HL-60 (cell line): ENCODE results near the gene ERICH6.

Source experiments
- DNase-seq, 2 experiments: peaks; one replicate each; pipeline ENCODE4 v3.0.0-alpha.2; 2010 to 2020; ENCODE audit warnings: low read depth in 1 of 2, low spot score in 1 of 2
- H3K27ac ChIP-seq: fragments of 250-450 bp; sonication (Bioruptor Pico); replicated peaks from 2 replicates; pipeline ENCODE4 v1.5.1; 2020; ENCODE audit warnings: mild to moderate bottlenecking, moderate library complexity
- H3K27me3 ChIP-seq: fragments of 250-450 bp; sonication (Bioruptor Pico); 2 replicates; pipeline ENCODE4 v1.5.1; 2021; ENCODE audit warnings: mild to moderate bottlenecking, moderate library complexity; ENCODE audit not compliant: insufficient read depth, poor library complexity, severe bottlenecking
- H3K4me3 ChIP-seq: replicated peaks from 2 replicates; pipeline ENCODE4 v1.5.1; 2011; ENCODE audit warnings: mild to moderate bottlenecking, control low read depth, low read length; ENCODE audit not compliant: insufficient read depth
- GABPA ChIP-seq: IDR thresholded peaks from 2 replicates; pipeline ENCODE4 v1.6.1; 2012; ENCODE audit warnings: low read depth
- POLR2AphosphoS5 ChIP-seq: IDR thresholded peaks from 2 replicates; pipeline ENCODE4 v1.6.1; 2012; ENCODE audit warnings: low read depth
- SPI1 ChIP-seq: IDR thresholded peaks from 2 replicates; pipeline ENCODE4 v1.6.1; 2012; ENCODE audit warnings: low read depth, mild to moderate bottlenecking, borderline replicate concordance
- TF ChIP-seq, protein P1 (sequence below): IDR thresholded peaks from 2 replicates; pipeline ENCODE4 v1.6.1; 2012; ENCODE audit warnings: low read depth; ENCODE audit not compliant: insufficient replicate concordance
- TF ChIP-seq, protein P2 (sequence below): IDR thresholded peaks from one replicate; pipeline ENCODE4 v1.5.1; 2011; ENCODE audit warnings: low read length, control low read depth, inconsistent platforms; ENCODE audit not compliant: insufficient read depth

ERICH6 gene

DNA sequence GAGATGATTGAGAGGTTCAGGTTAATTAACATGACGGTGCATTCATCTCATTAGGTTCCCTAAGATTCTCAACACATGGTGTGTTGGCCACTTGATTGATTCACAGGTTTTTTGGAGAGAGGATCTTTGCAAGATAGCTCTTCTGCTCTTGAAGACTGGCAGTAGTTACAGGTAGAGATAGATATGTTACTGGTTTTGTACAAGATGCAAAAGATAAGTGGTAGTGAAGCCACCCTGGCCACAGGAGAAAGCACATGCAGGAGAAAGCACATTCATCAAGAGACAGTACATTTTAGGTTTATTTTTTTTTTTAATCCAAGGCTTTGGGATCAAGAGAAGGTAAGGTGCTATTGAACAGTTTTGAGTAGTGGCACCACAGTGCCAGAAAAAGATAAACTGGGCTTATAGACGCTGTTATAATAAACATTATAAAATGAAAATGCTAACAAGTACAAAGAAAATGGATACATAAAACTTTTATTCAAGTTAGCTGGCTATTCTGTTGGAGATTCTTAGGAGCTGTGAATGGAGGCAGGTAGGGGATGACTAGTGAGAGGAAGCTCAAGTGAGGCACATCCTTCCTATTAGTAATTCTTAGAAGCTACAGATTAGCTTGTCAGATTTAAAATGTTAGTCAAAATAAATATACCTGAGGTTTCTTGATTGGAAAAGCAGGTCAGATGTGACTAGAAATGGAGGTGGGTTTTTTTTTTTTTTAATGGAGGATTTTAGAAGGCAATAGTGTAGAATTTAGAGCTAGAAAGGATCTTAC, 89.8 kb downstream of the ERICH6 start:
- H3K27ac ChIP-seq, result no peak overlapping the region
- no peak for DNase-seq
- H3K27me3 ChIP-seq, result no peaks in the 10 kb centered on the region
- TF ChIP-seq GABPA (no peak), POLR2AphosphoS5 (no peak)
- no peak overlapping the region for H3K4me3 ChIP-seq

DNA sequence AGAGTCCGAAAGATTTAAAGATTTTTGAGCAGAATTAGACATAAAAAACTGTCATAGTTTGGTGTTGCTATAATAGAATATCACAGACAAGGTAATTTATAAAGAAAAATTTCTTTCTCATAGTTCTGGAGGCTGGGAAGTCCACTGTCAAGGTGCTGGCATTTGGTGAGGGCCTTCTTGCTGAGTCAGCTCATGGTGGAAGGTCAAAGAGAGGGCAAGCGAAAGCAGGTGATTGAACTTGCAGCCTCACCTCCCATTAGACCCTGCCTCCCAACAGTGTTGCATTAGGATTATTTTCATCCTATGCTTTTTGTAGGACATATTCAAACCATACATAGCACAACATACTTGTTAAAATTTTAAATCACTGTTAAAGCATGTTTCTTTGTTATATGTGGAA, 90.7 kb downstream of the ERICH6 start:
- no peak overlapping the region for H3K27ac ChIP-seq
- no peak for TF ChIP-seq POLR2AphosphoS5
- no peak for DNase-seq
- H3K4me3 ChIP-seq, result no peak overlapping the region
- no peaks in the 10 kb centered on the region for H3K27me3 ChIP-seq

DNA sequence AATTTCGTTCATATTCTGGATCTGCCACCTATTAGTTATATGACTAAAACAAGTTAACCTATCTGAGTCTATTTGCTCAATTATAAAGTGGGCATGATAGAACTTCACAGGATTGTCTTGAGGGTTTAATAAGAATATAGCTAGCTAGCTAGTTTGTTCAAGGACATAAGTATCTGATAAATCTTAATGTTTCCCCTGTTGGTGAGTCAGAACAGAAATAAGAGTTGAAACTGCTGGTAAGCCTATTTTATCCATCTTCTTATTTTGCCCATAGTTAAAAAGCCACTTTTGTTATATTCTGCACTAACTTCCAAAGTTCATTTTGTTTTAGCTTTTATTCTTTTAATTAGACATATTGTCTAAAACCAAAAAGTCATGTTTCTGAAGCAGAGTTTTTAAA, 91.2 kb downstream of the ERICH6 start:
- DNase-seq, result no peak
- Histone ChIP-seq H3K27me3 (no peaks in the 10 kb centered on the region), H3K4me3 (no peak overlapping the region), H3K27ac (0 out of 2 replicates have a peak overlapping the region, but pooled peaks have one; percentile 3)
- TF ChIP-seq GABPA (no peak), SPI1 (no peak), POLR2AphosphoS5 (no peak)
- TF ChIP-seq, protein P1, sequence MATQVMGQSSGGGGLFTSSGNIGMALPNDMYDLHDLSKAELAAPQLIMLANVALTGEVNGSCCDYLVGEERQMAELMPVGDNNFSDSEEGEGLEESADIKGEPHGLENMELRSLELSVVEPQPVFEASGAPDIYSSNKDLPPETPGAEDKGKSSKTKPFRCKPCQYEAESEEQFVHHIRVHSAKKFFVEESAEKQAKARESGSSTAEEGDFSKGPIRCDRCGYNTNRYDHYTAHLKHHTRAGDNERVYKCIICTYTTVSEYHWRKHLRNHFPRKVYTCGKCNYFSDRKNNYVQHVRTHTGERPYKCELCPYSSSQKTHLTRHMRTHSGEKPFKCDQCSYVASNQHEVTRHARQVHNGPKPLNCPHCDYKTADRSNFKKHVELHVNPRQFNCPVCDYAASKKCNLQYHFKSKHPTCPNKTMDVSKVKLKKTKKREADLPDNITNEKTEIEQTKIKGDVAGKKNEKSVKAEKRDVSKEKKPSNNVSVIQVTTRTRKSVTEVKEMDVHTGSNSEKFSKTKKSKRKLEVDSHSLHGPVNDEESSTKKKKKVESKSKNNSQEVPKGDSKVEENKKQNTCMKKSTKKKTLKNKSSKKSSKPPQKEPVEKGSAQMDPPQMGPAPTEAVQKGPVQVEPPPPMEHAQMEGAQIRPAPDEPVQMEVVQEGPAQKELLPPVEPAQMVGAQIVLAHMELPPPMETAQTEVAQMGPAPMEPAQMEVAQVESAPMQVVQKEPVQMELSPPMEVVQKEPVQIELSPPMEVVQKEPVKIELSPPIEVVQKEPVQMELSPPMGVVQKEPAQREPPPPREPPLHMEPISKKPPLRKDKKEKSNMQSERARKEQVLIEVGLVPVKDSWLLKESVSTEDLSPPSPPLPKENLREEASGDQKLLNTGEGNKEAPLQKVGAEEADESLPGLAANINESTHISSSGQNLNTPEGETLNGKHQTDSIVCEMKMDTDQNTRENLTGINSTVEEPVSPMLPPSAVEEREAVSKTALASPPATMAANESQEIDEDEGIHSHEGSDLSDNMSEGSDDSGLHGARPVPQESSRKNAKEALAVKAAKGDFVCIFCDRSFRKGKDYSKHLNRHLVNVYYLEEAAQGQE, result no peak
- TF ChIP-seq, protein P2, sequence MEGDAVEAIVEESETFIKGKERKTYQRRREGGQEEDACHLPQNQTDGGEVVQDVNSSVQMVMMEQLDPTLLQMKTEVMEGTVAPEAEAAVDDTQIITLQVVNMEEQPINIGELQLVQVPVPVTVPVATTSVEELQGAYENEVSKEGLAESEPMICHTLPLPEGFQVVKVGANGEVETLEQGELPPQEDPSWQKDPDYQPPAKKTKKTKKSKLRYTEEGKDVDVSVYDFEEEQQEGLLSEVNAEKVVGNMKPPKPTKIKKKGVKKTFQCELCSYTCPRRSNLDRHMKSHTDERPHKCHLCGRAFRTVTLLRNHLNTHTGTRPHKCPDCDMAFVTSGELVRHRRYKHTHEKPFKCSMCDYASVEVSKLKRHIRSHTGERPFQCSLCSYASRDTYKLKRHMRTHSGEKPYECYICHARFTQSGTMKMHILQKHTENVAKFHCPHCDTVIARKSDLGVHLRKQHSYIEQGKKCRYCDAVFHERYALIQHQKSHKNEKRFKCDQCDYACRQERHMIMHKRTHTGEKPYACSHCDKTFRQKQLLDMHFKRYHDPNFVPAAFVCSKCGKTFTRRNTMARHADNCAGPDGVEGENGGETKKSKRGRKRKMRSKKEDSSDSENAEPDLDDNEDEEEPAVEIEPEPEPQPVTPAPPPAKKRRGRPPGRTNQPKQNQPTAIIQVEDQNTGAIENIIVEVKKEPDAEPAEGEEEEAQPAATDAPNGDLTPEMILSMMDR, result no peak

DNA sequence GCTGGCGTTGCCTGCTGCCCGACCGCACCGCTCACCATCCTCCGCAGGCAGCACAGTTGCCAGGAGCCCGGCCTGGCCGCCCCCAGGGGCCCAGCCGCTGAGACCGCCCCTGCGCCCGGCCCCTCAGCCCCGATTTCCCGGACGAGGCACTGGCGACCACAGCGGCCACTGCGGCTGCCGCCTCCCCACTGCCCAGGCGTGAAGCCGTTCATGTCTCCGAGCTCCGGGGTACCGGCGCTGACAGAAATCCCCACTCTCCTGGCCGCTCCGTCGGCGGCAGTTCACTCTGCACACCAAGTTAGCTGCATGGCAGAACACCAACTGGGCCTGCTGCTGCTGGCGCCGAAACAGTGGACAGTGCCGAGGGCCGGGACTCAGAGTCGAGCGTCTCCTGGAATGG, 92.1 kb downstream of the ERICH6 start:
- H3K4me3 ChIP-seq, result no peak overlapping the region
- TF ChIP-seq, protein P2, result no peak
- TF ChIP-seq GABPA (no peak), POLR2AphosphoS5 (no peak), SPI1 (no peak)
- TF ChIP-seq, protein P1, result no peak
- DNase-seq, result no peak
- no peak overlapping the region for H3K27ac ChIP-seq
- no peaks in the 10 kb centered on the region for H3K27me3 ChIP-seq

DNA sequence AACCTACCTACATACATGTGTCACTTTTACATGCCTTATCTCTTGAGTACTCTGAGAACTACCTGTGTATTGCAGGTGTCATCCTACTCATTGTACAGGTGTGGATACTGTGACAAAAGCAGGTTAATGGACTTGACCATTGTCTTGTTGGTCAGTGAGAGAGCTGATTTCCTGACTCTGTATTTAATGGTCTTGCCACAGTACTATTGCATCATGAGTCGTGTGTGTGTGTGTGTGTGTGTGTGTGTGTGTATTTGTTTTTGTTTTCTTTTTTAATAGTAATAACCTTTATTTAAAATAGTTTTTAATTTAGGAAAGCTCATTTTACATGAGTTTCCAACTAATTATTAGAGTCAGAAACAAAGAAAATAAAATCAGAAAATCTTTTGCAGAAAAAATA, 92.9 kb downstream of the ERICH6 start:
- H3K4me3 ChIP-seq, result no peak overlapping the region
- H3K27ac ChIP-seq, result no peak overlapping the region
- TF ChIP-seq POLR2AphosphoS5, result no peak
- TF ChIP-seq, protein P1, result no peak
- TF ChIP-seq SPI1, result no peak
- TF ChIP-seq GABPA, result no peak
- TF ChIP-seq, protein P2, result no peak
- DNase-seq, result no peak
- no peaks in the 10 kb centered on the region for H3K27me3 ChIP-seq
